HG02938 (cell line): Measurements from ENCODE around the gene RASGRP3.

ENCODE experiments used
- ATAC-seq: cut with Tn5 transposase; IDR thresholded peaks from one replicate; pipeline ENCODE4 v1.9.1; 2021; ENCODE audit warnings: mild to moderate bottlenecking, moderate library complexity; ENCODE audit not compliant: unreplicated experiment

The RASGRP3 gene

GRCh38 chr2:33491441-33492084 is 15.1 kb downstream of the RASGRP3 start:
- no peak for ATAC-seq

DNA sequence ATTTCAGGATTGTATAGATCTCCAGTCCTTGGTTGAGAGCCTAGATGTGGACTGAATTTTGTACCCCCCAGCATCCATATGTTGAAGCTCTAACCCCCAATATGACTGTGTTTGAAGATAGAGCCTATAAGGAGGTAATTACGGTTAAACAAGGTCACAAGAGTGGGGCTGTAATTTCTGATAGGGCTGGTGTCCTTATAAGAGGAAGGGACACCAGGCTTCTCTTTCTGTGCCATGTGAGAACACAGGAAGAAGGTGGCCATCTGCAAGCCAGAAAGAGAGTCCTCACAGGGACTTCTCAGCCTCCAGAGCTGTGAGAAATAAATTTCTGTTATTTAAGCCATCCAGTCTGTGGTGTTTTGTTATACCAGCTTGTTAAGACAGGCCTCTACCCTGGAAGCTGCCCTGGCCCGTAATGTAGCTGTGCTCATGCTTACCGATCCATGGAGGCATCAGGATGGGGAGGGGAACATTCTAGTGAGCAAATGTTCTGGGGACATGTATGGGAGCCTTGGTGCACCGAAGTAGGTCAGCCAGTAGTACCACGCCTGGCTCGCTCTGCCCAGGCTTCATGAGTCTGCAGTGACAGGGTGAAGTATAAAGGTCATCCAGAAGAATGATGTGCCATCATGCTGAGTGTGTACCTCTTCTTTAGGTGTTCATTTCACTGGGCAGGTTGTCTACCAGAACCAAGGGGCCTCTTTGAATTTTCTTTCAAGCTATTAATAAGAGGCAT is 16.1 kb downstream of the RASGRP3 start:
- ATAC-seq: no peak

DNA sequence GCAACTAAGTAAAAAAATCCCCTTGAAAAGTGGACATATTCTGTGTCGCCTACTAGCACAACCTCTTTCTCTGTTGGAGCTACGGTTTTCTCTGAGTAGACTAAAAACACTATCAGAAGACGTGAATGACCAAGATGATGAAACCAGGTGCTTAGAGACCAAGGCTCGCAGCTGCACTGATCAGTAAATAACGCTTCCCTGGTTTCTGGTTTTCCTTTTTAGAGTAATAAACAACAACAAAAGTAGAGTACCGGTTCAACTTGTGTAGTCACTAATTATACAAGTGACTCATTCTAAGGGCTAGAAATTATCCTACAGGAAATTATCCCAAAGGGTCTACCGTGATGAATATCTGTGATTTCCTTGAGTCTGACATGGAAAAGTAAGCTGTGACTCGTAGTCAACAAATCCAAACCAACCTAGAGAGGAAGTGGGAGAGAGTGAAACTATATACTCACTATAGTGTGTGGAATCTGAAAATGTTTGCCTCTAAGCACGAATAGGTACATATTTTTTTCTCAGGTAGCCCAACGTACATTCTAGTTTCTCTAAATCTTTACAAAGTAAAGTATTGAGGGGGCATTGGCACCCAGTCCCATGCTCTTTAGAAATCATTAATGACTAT is 17.8 kb downstream of the RASGRP3 start:
- peak; percentile 63 for ATAC-seq

DNA sequence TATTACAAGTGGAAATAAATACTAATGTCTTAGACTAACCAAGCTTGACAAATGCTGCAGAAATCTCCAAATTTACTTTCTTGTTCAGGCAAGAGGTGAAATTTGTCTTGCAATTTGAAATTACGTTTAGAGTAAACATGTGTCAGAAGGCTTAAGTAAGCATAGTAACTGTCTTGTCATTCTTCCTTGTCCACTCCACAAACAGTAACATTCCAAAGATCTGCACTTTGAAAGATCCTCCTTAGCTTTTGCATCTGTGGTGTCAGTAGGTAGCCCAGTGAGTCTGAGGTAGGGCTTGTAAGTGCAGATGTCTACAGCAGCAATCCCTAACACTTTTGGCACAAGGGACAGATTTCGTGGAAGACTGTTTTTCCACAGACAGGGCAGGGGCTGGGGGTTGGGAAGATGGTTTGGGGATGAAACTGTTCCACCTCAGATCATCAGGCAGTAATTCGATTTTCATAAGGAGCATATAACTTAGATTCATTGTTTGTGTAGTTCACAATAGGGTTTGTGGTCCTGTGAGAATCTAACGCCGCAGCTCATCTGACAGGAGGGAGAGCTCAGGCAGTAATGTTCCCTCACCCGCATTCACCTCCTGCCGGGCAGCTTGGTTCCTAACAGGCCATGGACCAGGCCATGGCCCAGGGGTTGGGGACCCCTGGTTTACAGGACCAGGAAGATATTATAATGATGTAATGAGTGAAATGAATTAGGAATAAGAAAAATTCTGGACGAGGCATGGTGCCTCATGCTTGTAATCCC is 18.6 kb downstream of the RASGRP3 start:
- ATAC-seq: no peak

DNA sequence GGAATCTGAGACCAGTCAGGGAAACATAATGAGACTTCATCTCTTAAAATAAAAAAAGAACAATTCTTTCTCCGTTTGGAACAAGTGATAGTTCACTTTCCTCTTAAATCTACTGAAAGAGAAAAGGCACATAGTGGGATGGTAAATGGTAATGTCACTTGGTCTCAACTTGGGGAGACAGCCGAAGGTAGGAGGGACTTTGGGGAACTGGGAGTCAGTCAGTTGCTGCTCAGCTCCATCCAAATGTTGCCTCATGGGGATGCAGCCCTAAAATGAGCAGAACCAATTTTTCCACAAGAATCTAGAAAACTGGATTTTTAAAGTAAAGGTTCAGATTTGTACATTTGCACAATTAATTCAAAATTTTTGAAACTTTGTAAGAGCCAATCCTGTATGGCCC is 19.2 kb downstream of the RASGRP3 start:
- no peak for ATAC-seq

GRCh38 chr2:33496150-33496549 is 19.7 kb downstream of the RASGRP3 start:
- ATAC-seq: no peak

GRCh38 chr2:33496726-33497125 is 20.3 kb downstream of the RASGRP3 start:
- no peak for ATAC-seq

GRCh38 chr2:33497221-33497650 is 20.8 kb downstream of the RASGRP3 start:
- peak; percentile 47 for ATAC-seq

DNA sequence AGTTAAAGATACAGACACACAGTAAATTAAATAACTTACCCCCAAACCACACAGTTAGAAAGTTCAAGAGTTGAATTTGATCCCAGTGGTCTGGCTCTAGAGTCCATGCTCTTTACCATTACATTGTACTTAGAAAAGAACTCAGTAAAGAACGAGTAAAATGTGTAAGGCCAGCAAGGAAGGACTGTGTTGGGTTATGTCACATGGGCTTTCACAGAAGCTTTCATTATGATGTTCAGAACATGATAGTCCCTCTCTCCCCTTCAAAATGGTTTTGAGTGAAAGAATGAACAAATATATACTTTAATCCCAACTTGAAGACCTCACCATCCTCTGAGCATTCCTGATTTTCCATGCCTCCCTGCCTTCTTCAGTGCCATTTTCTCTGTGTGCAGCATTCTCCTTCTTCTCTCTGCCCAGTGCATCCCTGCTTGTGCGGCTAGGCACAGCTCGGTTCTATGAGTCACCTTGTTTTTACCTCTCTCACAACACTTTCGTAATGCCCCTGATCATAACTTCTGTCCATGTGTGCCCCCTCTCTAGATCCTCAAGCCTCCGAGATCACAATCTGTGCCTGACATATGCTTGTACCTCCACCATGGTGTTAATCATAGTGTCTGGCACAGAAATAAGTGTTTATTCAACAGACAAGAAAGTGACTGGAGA is 22.0 kb downstream of the RASGRP3 start:
- peak; percentile 19 for ATAC-seq

GRCh38 chr2:33500177-33500576 is 23.7 kb downstream of the RASGRP3 start:
- ATAC-seq: no peak

- no peak for ATAC-seq
Measured at GRCh38 chr2:33502025-33502424, 25.6 kb downstream of the RASGRP3 start.

DNA sequence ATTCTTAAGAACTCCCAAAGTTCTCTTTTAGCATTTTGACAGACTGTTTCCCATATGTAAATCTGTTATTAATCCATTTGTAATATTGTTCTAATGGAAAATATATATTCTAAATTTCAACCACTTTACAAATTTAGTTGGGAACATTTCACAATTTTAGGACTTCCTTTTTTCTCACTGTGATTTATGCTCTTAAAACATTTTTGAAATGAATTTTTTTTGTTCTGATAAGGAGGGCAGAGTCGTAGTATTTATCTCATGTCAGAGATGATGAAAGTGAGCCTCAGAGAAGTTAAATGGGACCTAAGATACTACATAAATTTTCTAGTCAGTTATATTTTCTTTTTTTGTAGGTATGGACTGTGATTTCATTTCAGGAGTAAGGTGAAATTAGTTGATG is 26.6 kb downstream of the RASGRP3 start:
- no peak for ATAC-seq

- no peak for ATAC-seq
Measured at GRCh38 chr2:33505966-33506365, 29.5 kb downstream of the RASGRP3 start.

DNA sequence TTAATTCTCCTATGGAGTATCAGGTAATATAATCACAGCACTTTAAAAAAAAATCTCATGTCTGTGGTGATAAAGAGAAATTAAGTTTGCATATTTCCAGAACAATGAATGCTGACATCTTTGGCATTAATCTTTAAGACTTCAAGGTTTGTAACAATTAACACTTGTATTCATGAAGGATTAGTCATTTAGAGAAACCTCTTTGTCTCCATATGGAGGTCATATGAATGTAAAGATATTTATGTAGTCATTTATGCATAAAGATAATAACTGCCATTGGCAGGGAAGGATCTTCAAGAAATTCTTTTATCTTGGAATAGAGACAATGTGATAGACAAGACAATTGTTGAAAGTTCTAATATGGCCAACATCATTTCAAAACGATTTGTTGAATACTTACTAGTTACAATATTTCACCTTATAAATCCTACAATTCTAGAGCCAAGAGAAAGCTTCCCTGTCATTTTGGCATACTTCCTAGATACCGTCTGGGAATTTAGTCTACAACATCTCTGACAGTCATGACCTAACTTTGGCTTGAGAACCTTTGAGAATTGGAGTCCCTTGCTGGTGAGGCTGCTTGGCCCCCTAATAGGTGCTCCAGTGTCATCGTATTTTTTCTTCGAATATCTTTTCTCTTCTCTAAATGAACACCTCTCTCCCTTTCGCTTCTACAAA is 33.6 kb downstream of the RASGRP3 start:
- no peak for ATAC-seq

DNA sequence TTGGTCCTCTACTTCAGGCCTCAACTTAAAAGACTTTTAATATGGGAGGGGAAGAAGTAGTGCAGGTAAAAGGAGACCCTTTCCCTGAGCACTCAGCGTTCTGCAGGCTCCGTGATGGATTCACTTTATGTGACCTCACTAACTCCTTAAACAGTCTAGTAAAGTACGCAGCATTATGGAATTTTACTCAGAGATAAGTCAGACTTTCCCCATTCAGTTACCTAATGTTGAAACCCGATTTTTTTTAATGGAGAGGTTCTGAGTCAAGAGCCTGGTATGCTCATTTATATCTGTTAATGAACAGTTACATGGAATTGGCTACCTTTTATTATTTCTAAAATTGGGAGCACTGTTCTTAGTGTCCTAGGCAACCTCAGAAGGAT is 34.1 kb downstream of the RASGRP3 start:
- ATAC-seq: no peak

GRCh38 chr2:33511141-33511540 is 34.7 kb downstream of the RASGRP3 start:
- no peak for ATAC-seq

GRCh38 chr2:33512112-33512511 is 35.7 kb downstream of the RASGRP3 start:
- no peak for ATAC-seq

GRCh38 chr2:33513480-33513879 is 37.0 kb downstream of the RASGRP3 start:
- no peak for ATAC-seq

DNA sequence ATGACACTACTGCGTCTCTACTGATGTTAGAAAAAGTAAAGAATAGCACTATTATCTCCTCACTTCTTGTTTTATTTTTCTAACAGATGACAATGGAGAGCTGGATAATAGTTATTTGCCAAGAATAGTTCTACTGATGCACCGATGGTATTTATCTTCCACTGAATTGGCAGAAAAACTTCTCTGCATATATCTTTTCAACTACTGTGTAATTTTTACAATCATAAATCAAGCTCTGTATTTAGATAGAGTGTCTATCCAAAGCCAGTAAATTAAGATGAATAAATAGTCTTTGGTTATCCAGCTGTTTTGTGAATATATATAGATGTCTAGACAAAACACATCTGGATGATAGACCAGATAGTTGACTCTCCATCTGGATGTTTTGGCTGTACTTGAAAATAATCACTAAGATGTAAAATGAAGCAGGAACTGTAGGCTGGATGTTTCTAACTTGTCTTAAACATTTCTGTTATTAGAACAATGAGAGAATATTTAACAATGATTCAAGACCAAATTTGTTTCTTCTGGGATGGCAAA is 40.1 kb downstream of the RASGRP3 start:
- ATAC-seq: no peak

DNA sequence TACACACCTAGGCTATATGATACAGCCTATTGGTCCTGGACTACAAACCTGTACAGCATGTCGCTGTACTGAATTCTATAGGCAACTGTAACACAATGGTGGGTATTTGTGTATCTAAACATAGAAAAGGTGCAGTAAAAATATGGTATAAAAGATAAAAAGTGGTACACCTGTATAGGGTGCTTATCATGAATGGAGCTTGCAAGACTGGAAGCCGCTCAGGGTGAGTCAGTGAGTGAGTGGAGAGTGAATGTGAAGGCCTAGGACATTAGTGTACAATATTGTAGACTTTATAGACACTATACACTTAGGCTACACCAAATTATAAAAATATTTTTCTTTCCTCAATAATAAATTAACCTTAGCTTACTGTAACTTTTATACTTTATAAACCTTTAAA is 41.8 kb downstream of the RASGRP3 start:
- ATAC-seq: no peak
